ENCODE data around the gene USP9Y. TPM values are rescaled to one million over a fixed set of nuclear protein-coding genes. Genes with fewer than 3 reads are reported as not detected.
A peak's percentile ranks its signal among the peaks of the same experiment; 100 is the strongest.

The USP9Y gene
- polyA plus RNA-seq, 1 experiment: 20.9 TPM

- TF ChIP-seq CTCF (IDR thresholded peaks at IDR 0.05; ENCODE audit: insufficient read depth, low read depth, low read length): 0 out of 2 replicates have a peak, but pooled peaks have one; percentile 29
- Histone ChIP-seq H3K36me3 (ENCODE audit: control insufficient read depth, insufficient read depth, low read length) (no peaks in the 10 kb centered on the region), H3K27me3 (ENCODE audit: control insufficient read depth, insufficient read depth, low read length) (no peaks in the 10 kb centered on the region), H3K4me3 (ENCODE audit: low read depth, low read length) (no peak overlapping the region)
- ChIA-PET CTCF (interaction anchor here (0.7 to 1.7 kb wide), 2 partner anchors 81 to 89 kb away, joined by 3 to 6 read pairs; no protein-coding TSS in a partner anchor), POLR2A (no interaction called here)
- DNase-seq (ENCODE audit: low read depth): no peak
Observed at GRCh38 chrY:12710460-12710859, 9.4 kb downstream of the USP9Y start.

- H3K27me3 ChIP-seq (ENCODE audit: control insufficient read depth, insufficient read depth, low read length): no peaks in the 10 kb centered on the region
- CTCF ChIA-PET: no interaction called here
- TF ChIP-seq CTCF (IDR thresholded peaks at IDR 0.05; ENCODE audit: insufficient read depth, low read depth, low read length): no peak
- DNase-seq (ENCODE audit: low read depth): no peak
- peaks cover 2% of the 10 kb centered on the region; the same call in 1 of the 2 replicates for H3K36me3 ChIP-seq (ENCODE audit: control insufficient read depth, insufficient read depth, low read length)
- H3K4me3 ChIP-seq (ENCODE audit: low read depth, low read length): no peak overlapping the region
- POLR2A ChIA-PET: no interaction called here
Observed at GRCh38 chrY:12715376-12715775, 14.3 kb downstream of the USP9Y start.

- Histone ChIP-seq H3K27me3 (ENCODE audit: control insufficient read depth, insufficient read depth, low read length) (no peaks in the 10 kb centered on the region), H3K4me3 (ENCODE audit: low read depth, low read length) (no peak overlapping the region), H3K36me3 (ENCODE audit: control insufficient read depth, insufficient read depth, low read length) (no peaks in the 10 kb centered on the region)
- no peak for TF ChIP-seq CTCF (IDR thresholded peaks at IDR 0.05; ENCODE audit: insufficient read depth, low read depth, low read length)
- POLR2A ChIA-PET: no interaction called here
- no peak for DNase-seq (ENCODE audit: low read depth)
- CTCF ChIA-PET: no interaction called here
Observed at GRCh38 chrY:12729746-12730145, 28.7 kb downstream of the USP9Y start.

- Histone ChIP-seq H3K27me3 (ENCODE audit: control insufficient read depth, insufficient read depth, low read length) (no peaks in the 10 kb centered on the region), H3K4me3 (ENCODE audit: low read depth, low read length) (no peak overlapping the region), H3K36me3 (ENCODE audit: control insufficient read depth, insufficient read depth, low read length) (no peaks in the 10 kb centered on the region)
- no peak for DNase-seq (ENCODE audit: low read depth)
- ChIA-PET POLR2A (no interaction called here), CTCF (no interaction called here)
- TF ChIP-seq CTCF (IDR thresholded peaks at IDR 0.05; ENCODE audit: insufficient read depth, low read depth, low read length): no peak
Observed at GRCh38 chrY:12733625-12734024, 32.6 kb downstream of the USP9Y start.

GRCh38 chrY:12734051-12734450 is 33.0 kb downstream of the USP9Y start:
- Histone ChIP-seq H3K4me3 (ENCODE audit: low read depth, low read length) (no peak overlapping the region), H3K27me3 (ENCODE audit: control insufficient read depth, insufficient read depth, low read length) (no peaks in the 10 kb centered on the region), H3K36me3 (ENCODE audit: control insufficient read depth, insufficient read depth, low read length) (no peaks in the 10 kb centered on the region)
- POLR2A ChIA-PET: no interaction called here
- no peak for DNase-seq (ENCODE audit: low read depth)
- no peak for TF ChIP-seq CTCF (IDR thresholded peaks at IDR 0.05; ENCODE audit: insufficient read depth, low read depth, low read length)
- CTCF ChIA-PET: no interaction called here
